Activated CD4-positive, alpha-beta T cell treated with anti-CD3 and anti-CD28 coated beads, Interleukin-2, amount 10 ng/mL, durations not matched to agents 7 days and 5 days (primary cell): ENCODE results near the gene MINAR2. TPM values are rescaled to one million over a fixed set of nuclear protein-coding genes. Genes with fewer than 3 reads are reported as not detected.

Source experiments
- CTCF ChIA-PET: fragments of 350-600 bp; sonication (Branson Sonifier 250); formaldehyde crosslinking; loops from one replicate; lab custom pipeline; 2021; ENCODE audit warnings: antibody characterized with exemption; lab: Charles Lee
- POLR2A ChIA-PET: fragments of 350-600 bp; sonication (Branson Sonifier 250); formaldehyde crosslinking; loops from one replicate; lab custom pipeline; 2021; ENCODE audit warnings: antibody characterized with exemption; lab: Charles Lee
- DNase-seq: peaks from one replicate; pipeline ENCODE4 v3.0.0-alpha.2; 2020
- H3K27ac Mint-ChIP-seq: one replicate; pipeline ENCODE4 v1.8.0; 2021; ENCODE audit warnings: mild to moderate bottlenecking, moderate library complexity, mixed read lengths
- H3K27me3 Mint-ChIP-seq: one replicate; pipeline ENCODE4 v1.8.0; 2021; ENCODE audit warnings: mixed read lengths
- H3K36me3 Mint-ChIP-seq: one replicate; pipeline ENCODE4 v1.8.0; 2021; ENCODE audit warnings: low read depth, mixed read lengths
- H3K4me1 Mint-ChIP-seq: one replicate; pipeline ENCODE4 v1.8.0; 2021; ENCODE audit warnings: mixed read lengths
- H3K4me3 Mint-ChIP-seq: one replicate; pipeline ENCODE4 v1.8.0; 2021; ENCODE audit warnings: mild to moderate bottlenecking, moderate library complexity, mixed read lengths
- H3K9me3 Mint-ChIP-seq: one replicate; pipeline ENCODE4 v1.8.0; 2021; ENCODE audit warnings: mixed read lengths
- total RNA-seq, 2 experiments: library from RNA; stranded (reverse); gene quantifications; one replicate each; pipeline ENCODE4 v1.2.3, GENCODE V29; 2021

Gene MINAR2, protein sequence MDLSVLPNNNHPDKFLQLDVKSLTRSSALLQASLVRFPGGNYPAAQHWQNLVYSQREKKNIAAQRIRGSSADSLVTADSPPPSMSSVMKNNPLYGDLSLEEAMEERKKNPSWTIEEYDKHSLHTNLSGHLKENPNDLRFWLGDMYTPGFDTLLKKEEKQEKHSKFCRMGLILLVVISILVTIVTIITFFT
- not detected for total RNA-seq

DNA sequence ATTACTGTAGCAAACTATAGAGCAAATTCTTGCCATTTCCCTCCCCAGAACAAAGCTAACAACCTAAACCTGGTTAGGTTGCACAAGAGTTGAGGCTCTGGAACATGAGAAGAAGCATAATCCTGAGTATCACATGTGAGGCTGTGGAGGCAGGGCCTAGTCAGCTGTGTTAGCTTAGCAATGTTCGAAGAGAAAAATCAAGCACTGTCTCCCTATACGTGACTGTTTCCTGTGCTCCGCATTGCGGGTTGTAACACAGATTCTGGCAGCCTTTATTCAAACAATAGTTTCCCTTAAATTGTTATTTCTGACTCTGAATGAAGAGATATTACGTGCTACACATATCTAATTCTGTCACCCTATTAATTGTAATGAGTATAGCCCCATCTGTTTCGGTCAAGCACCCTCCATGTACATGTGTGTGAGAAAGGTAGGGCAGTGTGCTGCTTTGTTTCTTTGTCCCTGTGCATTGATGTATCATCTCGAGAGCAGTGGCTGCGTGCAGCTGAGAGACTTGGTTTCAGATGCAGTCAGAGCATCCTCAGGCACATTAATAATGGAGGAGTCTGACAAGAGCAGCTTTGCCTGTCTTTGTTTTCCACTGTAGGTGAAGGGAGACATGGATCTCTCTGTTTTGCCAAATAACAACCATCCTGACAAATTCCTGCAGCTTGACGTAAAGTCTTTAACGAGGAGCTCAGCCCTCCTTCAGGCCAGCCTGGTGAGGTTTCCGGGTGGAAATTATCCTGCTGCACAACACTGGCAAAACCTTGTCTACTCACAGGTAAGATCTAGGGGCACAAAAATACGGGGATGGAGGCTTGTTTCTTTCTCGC is at the start of gene MINAR2:
Gene MINAR2, plus strand, starts transcription at position 523 of the 836 bp plus-strand sequence. Its CDS starts 97 bp downstream, at position 620.
- CTCF ChIA-PET: no interaction called here
- no peaks in the 10 kb centered on the region for H3K4me1 Mint-ChIP-seq
- H3K27me3 Mint-ChIP-seq: no peaks in the 10 kb centered on the region
- no peak within 1 kb of the TSS for H3K4me3 Mint-ChIP-seq
- no peak for DNase-seq
- H3K27ac Mint-ChIP-seq: no peak within 1 kb of the TSS
- POLR2A ChIA-PET: interaction anchor here (0.5 kb wide), 1 partner anchor 28 kb away, joined by 3 read pairs; no protein-coding TSS in a partner anchor
- no peaks in the 10 kb centered on the region for H3K36me3 Mint-ChIP-seq
- no peaks in the 10 kb centered on the region for H3K9me3 Mint-ChIP-seq

DNA sequence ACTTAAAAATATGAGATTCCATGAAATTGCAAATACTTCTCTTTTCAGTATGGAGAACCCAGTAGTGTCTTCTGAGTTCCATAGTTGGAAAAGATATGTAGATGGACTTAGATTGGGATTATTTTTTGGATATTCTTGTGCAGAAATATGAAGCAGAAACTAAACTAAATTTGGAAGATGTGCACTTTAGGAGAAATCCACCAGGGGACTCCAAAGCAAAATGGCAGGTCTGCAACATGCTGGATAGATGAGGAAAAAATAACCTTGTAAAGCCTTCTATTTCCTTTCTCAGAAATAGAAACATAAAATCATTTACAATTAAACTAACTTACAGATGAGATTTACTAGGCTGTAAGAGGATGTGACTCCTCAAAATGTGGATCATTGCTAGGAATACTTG is 49.2 kb upstream of the MINAR2 start:
- no peaks in the 10 kb centered on the region for H3K4me1 Mint-ChIP-seq
- POLR2A ChIA-PET: no interaction called here
- DNase-seq: no peak
- no peaks in the 10 kb centered on the region for H3K27me3 Mint-ChIP-seq
- no peak overlapping the region for H3K4me3 Mint-ChIP-seq
- CTCF ChIA-PET: no interaction called here
- no peaks in the 10 kb centered on the region for H3K9me3 Mint-ChIP-seq
- no peaks in the 10 kb centered on the region for H3K36me3 Mint-ChIP-seq
- no peak overlapping the region for H3K27ac Mint-ChIP-seq

DNA sequence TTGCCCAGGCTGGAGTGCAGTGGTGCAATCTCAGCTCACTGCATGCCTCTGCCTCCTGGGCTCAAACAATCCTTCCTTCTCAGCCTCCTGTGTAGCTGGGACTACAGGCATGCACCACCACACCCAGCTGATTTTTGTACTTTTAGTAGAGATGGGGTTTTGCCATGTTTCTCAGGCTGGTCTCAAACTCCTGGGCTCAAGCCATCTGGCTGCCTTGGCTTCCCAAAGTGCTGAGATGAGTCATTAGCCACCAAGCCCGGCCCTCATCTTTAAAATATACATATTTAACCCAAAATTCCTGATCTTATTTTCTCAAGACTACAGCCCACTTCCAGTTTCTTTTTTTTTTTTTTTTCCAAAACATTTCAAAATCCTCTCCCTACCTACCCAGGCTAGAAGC is 31.7 kb upstream of the MINAR2 start:
- H3K9me3 Mint-ChIP-seq: no peaks in the 10 kb centered on the region
- CTCF ChIA-PET: no interaction called here
- POLR2A ChIA-PET: no interaction called here
- DNase-seq: no peak
- no peaks in the 10 kb centered on the region for H3K4me1 Mint-ChIP-seq
- H3K4me3 Mint-ChIP-seq: no peak overlapping the region
- no peaks in the 10 kb centered on the region for H3K36me3 Mint-ChIP-seq
- H3K27me3 Mint-ChIP-seq: no peaks in the 10 kb centered on the region
- no peak overlapping the region for H3K27ac Mint-ChIP-seq

DNA sequence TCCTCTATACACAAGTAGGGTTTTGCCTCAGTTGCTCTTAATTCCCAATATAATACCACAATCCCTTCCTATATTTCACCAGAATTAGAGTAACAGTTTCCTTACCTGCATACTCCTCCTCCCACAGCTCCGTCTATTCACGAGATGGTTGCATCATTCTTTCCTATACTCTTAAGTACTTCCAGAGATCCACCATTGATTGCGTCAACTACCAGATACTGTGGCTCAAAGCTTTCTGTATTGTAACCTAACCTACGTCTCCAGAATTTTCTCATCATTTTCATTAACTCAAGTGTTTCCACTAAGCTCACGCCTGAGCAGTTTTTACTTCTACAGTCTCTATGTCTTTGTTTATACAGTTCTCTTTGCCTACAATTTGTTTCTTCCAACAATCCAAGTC is 31.2 kb upstream of the MINAR2 start:
- Mint-ChIP-seq H3K4me3 (no peak overlapping the region), H3K4me1 (no peaks in the 10 kb centered on the region), H3K27me3 (no peaks in the 10 kb centered on the region), H3K27ac (no peak overlapping the region), H3K9me3 (no peaks in the 10 kb centered on the region), H3K36me3 (no peaks in the 10 kb centered on the region)
- DNase-seq: no peak
- CTCF ChIA-PET: no interaction called here
- POLR2A ChIA-PET: no interaction called here

DNA sequence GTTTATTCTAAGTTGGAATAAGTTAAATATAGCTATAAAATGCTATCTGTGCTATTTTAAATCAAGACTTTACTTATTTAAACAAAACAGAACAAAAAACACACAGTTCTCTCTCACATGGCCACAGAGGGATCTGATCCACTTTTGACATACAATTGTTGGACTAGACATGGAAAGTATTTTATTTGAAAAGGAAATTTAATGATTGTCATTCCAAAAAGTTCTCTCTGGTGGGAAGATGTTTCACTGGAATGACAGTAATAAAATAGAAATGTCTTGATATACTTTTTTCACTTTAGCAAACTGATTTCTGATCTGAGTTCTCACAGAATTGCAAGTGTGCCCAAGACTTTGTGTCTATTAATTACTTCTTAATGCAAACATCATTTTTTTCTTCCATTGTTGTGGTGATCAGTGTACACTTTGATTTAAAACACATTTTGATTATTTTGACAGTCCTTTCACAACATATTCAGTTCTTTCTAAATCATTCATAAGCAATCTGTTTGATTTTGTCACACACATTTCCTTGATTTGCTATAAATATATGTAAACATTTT is 30.1 kb upstream of the MINAR2 start:
- Mint-ChIP-seq H3K4me3 (no peak overlapping the region), H3K9me3 (no peaks in the 10 kb centered on the region), H3K27me3 (no peaks in the 10 kb centered on the region), H3K27ac (no peak overlapping the region), H3K36me3 (no peaks in the 10 kb centered on the region), H3K4me1 (no peaks in the 10 kb centered on the region)
- CTCF ChIA-PET: no interaction called here
- POLR2A ChIA-PET: no interaction called here
- no peak for DNase-seq

DNA sequence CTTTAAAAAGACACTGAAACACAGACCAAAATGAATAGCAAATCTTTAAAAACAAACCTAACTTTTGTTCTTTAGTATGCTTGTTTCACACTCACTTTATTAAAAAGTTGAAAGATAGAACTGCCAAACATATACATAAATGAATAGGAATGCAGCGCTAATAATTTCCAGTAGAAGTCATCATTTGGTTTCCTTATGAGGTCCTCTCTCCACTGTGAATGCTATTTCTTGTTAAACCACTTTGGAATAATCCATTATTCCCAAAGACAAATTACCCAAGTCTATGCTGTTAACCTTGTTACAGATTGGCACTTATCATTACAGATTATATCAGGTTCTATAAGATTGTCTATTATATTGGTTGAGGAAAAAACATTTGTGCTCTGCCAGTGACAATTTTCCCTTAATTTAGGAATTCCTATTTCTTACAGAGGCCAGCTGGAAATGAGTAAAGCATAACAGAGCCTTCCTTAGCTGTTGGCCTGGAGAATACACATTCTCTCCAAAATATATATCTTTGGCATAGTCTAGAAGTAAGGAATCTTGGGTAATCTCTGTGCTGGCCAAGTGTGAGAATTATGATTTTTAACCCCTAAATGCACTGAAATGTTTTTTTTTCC is 29.3 kb upstream of the MINAR2 start:
- H3K27ac Mint-ChIP-seq: no peak overlapping the region
- H3K4me3 Mint-ChIP-seq: no peak overlapping the region
- H3K4me1 Mint-ChIP-seq: no peaks in the 10 kb centered on the region
- ChIA-PET CTCF (no interaction called here), POLR2A (no interaction called here)
- no peak for DNase-seq
- H3K9me3 Mint-ChIP-seq: no peaks in the 10 kb centered on the region
- no peaks in the 10 kb centered on the region for H3K27me3 Mint-ChIP-seq
- no peaks in the 10 kb centered on the region for H3K36me3 Mint-ChIP-seq

DNA sequence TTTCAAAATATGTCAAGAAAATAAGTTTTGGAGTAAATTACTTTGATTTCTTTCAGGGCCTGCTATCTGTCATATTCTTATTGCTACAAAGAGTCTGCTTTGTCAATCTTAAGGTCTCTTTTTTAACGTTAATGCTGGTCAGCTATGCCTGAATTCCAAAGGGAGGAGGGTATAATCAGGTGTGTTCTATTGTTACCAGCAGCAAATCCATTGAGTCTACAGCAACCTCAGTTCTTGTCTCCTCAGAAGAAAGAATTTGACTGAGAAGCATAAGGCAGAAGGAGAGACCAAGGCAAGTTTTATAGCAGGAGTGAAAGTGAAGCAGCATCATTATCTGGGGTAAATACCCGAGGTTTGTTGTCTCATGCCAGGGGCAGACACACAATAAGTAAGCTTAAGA is 23.7 kb upstream of the MINAR2 start:
- Mint-ChIP-seq H3K36me3 (no peaks in the 10 kb centered on the region), H3K27me3 (no peaks in the 10 kb centered on the region), H3K9me3 (no peaks in the 10 kb centered on the region), H3K27ac (no peak overlapping the region), H3K4me1 (no peaks in the 10 kb centered on the region), H3K4me3 (no peak overlapping the region)
- ChIA-PET CTCF (no interaction called here), POLR2A (no interaction called here)
- DNase-seq: no peak

DNA sequence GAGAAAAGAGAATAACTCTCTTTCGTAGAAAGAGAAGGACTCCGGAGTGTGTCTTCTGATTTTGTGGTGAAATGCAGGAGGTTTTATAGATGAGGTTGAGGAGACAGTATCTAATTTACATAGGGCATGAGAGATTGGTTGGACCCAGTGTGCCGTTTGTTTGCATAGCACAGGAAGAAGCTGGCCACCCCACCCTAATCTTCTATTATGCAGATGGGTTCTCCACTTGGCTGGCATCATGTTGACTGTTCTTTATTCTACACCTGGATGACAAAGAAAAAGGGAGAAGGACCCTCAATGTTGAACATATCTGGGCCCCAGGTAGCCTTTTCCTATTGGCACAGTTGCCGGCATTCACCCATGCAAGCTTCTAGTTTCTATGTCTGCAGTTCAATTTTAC is 23.2 kb upstream of the MINAR2 start:
- H3K4me1 Mint-ChIP-seq: no peaks in the 10 kb centered on the region
- no peaks in the 10 kb centered on the region for H3K36me3 Mint-ChIP-seq
- H3K4me3 Mint-ChIP-seq: no peak overlapping the region
- no peak for DNase-seq
- POLR2A ChIA-PET: no interaction called here
- H3K27ac Mint-ChIP-seq: no peak overlapping the region
- no peaks in the 10 kb centered on the region for H3K9me3 Mint-ChIP-seq
- H3K27me3 Mint-ChIP-seq: no peaks in the 10 kb centered on the region
- CTCF ChIA-PET: no interaction called here

DNA sequence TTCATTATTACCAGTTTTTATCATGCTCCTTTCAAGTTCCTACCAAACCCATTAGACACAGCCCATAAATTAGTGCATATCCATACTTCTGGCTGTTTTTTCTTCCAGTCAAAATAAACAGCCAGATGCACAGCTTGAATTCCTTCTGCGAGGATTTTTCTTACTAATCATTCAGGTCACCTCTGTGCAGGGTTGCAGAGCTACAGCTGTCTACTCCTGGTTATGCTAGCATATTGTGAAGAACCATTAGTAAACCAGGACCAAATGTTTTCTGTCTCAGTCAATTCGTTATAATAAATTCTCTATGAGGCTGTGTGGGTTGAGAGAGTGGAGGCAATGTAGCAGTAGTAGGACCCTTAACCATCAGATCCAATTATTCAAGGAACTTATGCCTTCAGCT is 8.1 kb upstream of the MINAR2 start:
- POLR2A ChIA-PET: no interaction called here
- CTCF ChIA-PET: no interaction called here
- Mint-ChIP-seq H3K4me3 (no peak overlapping the region), H3K36me3 (no peaks in the 10 kb centered on the region), H3K27me3 (peaks cover 2% of the 10 kb centered on the region), H3K27ac (no peak overlapping the region), H3K9me3 (no peaks in the 10 kb centered on the region), H3K4me1 (no peaks in the 10 kb centered on the region)
- DNase-seq: no peak

DNA sequence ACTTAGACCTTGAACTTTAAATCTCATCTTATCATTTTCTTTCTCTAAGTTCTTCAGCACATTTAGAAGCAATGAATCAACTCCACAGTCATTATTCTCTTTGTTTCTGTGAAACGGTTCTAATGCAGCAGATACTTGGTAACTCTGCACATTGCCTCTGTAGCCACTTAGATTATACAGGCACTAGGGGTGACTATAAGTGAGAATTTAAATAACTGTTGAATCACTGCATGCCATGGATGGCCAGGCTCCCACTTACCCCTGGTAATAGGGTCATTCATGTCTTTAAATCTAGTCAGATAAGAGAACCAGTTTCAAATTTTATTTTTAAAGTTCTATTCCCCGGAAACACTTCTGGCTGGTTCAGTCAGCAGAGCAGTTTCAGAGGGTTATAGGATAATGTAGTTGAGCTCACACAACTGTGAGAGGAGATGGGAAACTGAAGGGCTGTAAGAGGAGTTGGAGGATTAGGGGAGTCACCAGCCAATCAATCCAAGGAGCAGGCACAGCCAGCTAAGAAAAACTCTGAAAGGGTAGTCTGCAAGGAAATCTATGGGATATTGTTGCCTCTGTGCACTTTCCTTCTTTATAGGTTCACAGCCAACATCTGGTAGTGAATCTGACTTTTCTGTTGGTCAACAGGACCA is 4.2 kb upstream of the MINAR2 start:
- Mint-ChIP-seq H3K36me3 (no peaks in the 10 kb centered on the region), H3K9me3 (no peaks in the 10 kb centered on the region), H3K4me1 (no peaks in the 10 kb centered on the region), H3K4me3 (no peak overlapping the region), H3K27me3 (peaks cover 2% of the 10 kb centered on the region), H3K27ac (no peak overlapping the region)
- ChIA-PET POLR2A (no interaction called here), CTCF (interaction anchor here (0.9 kb wide), 1 partner anchor 13 kb away, joined by 3 read pairs; no protein-coding TSS in a partner anchor)
- DNase-seq: no peak

DNA sequence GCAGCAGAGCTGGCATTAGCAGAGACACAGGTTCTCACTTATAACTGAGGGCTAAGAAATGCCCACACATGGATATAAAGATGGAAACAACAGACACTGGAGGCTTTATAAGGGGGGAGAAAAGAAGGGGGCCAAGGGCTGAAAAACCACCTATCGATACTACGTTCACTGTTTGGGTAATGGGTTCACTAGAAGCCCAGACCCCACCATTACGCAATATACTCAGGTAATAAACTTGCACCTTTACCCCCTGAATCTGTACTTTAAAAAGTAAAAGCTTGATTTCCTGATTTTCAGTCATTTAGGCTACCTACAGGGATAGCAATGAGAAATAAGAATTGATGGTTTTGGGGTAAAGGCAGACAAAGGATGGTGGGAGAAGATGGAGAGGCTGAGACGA is 1.9 kb upstream of the MINAR2 start:
- CTCF ChIA-PET: no interaction called here
- Mint-ChIP-seq H3K9me3 (no peaks in the 10 kb centered on the region), H3K27ac (no peak overlapping the region), H3K4me3 (no peak overlapping the region), H3K36me3 (no peaks in the 10 kb centered on the region), H3K4me1 (no peaks in the 10 kb centered on the region), H3K27me3 (no peaks in the 10 kb centered on the region)
- no peak for DNase-seq
- POLR2A ChIA-PET: no interaction called here

DNA sequence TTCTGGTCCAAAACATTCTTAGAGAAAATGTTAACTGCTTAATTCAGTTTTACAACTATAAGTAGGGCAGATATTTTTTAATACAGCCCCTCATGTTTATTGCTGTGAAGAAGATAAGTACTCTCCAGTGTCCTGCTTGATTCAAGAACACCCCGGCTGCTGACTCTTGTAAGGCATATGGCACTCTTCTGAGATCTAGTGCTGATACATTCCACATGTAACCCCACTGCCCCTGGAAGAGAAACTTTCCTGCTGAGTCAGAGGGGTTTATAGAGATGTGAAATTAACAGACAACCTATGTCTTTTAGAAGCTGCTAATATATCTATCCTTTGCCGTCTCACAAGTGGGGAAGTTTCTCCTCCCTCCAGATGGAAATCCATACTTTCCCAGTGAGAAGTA is 1.0 kb upstream of the MINAR2 start:
- H3K36me3 Mint-ChIP-seq: no peaks in the 10 kb centered on the region
- DNase-seq: no peak
- H3K4me3 Mint-ChIP-seq: no peak overlapping the region
- H3K27ac Mint-ChIP-seq: no peak overlapping the region
- H3K4me1 Mint-ChIP-seq: no peaks in the 10 kb centered on the region
- no peaks in the 10 kb centered on the region for H3K27me3 Mint-ChIP-seq
- ChIA-PET POLR2A (no interaction called here), CTCF (no interaction called here)
- no peaks in the 10 kb centered on the region for H3K9me3 Mint-ChIP-seq
